WTC11 (cell line): ENCODE results near the gene ZBTB4. TPM values are rescaled to one million over a fixed set of nuclear protein-coding genes. Genes with fewer than 3 reads are reported as not detected.
A peak's percentile ranks its signal among the peaks of the same experiment; 100 is the strongest.

Source experiments
- ATAC-seq: fragments of 200-7000 bp; cut with Tn5 transposase; 2 replicates; pipeline ENCODE4 v1.10.0; 2021; ENCODE audit warnings: mild to moderate bottlenecking, moderate library complexity
- CTCF ChIA-PET: fragments of 300-600 bp; sonication (Branson Sonifier 250); formaldehyde crosslinking; loops from one replicate; lab custom pipeline; 2021; ENCODE audit warnings: antibody characterized with exemption; lab: Charles Lee
- POLR2A ChIA-PET: fragments of 350-600 bp; sonication (Branson Sonifier 250); formaldehyde crosslinking; loops from one replicate; lab custom pipeline; 2021; ENCODE audit warnings: antibody characterized with exemption; lab: Charles Lee
- DNase-seq: peaks from one replicate; pipeline ENCODE4 v3.0.0; 2021; ENCODE audit warnings: low spot score
- H3K27ac Mint-ChIP-seq: 2 replicates; pipeline ENCODE4 v1.8.0; 2021; ENCODE audit warnings: mixed read lengths
- H3K27me3 Mint-ChIP-seq: 2 replicates; pipeline ENCODE4 v1.8.0; 2021; ENCODE audit warnings: low read depth, mild to moderate bottlenecking, moderate library complexity, mixed read lengths
- H3K36me3 Mint-ChIP-seq: 2 replicates; pipeline ENCODE4 v1.8.0; 2021; ENCODE audit warnings: mixed read lengths
- H3K4me1 Mint-ChIP-seq: 2 replicates; pipeline ENCODE4 v1.8.0; 2022; ENCODE audit warnings: mixed read lengths
- H3K4me3 Mint-ChIP-seq: 2 replicates; pipeline ENCODE4 v1.8.0; 2021; ENCODE audit warnings: mild to moderate bottlenecking, moderate library complexity, mixed read lengths
- H3K9me3 Mint-ChIP-seq: 2 replicates; pipeline ENCODE4 v1.8.0; 2021; ENCODE audit warnings: mixed read lengths
- CBFB ChIP-seq: sonication (generic); formaldehyde crosslinking; IDR thresholded peaks from 2 replicates; pipeline ENCODE4 v1.8.1; 2022; ENCODE audit warnings: mild to moderate bottlenecking, low read depth, missing genetic modification reagents
- CREM ChIP-seq: sonication (generic); formaldehyde crosslinking; IDR thresholded peaks from 2 replicates; pipeline ENCODE4 v1.8.1; 2022; ENCODE audit warnings: mild to moderate bottlenecking, missing genetic modification reagents, moderate library complexity
- CTCF ChIP-seq: fragments of 200-600 bp; IDR thresholded peaks from 2 replicates; pipeline ENCODE4 v1.8.0; 2022; ENCODE audit warnings: antibody characterized with exemption
- HMGXB4 ChIP-seq: sonication (generic); formaldehyde crosslinking; IDR thresholded peaks from 2 replicates; pipeline ENCODE4 v1.8.1; 2023; ENCODE audit warnings: mild to moderate bottlenecking, moderate library complexity, missing genetic modification reagents
- IRF2 ChIP-seq: sonication (generic); formaldehyde crosslinking; IDR thresholded peaks from 2 replicates; pipeline ENCODE4 v1.8.0; 2022; ENCODE audit warnings: low read depth, missing genetic modification reagents, borderline replicate concordance
- JUN ChIP-seq: sonication (generic); formaldehyde crosslinking; IDR thresholded peaks from 2 replicates; pipeline ENCODE4 v1.8.0; 2023; ENCODE audit warnings: mild to moderate bottlenecking, missing genetic modification reagents
- NFATC4 ChIP-seq: fragments of 250-450 bp; sonication (Bioruptor Pico); IDR thresholded peaks from 2 replicates; pipeline ENCODE4 v1.9.0; 2021; ENCODE audit warnings: mild to moderate bottlenecking
- NFYB ChIP-seq: sonication (generic); formaldehyde crosslinking; conservative IDR thresholded peaks from 2 replicates; pipeline ENCODE4 v1.8.0; 2022; ENCODE audit warnings: low read depth, missing genetic modification reagents
- NR3C1 ChIP-seq: sonication (generic); formaldehyde crosslinking; conservative IDR thresholded peaks from 2 replicates; pipeline ENCODE4 v1.8.1; 2023; ENCODE audit warnings: low read depth, mild to moderate bottlenecking, missing genetic modification reagents
- PREB ChIP-seq: sonication (generic); formaldehyde crosslinking; IDR thresholded peaks from 2 replicates; pipeline ENCODE4 v1.8.1; 2022; ENCODE audit warnings: mild to moderate bottlenecking, missing genetic modification reagents, moderate library complexity, borderline replicate concordance
- RORB ChIP-seq: fragments of 250-450 bp; sonication (Bioruptor Pico); IDR thresholded peaks from 2 replicates; pipeline ENCODE4 v1.9.0; 2021; ENCODE audit warnings: mild to moderate bottlenecking
- ZNF317 ChIP-seq: sonication (generic); formaldehyde crosslinking; IDR thresholded peaks from 2 replicates; pipeline ENCODE4 v1.8.1; 2023; ENCODE audit warnings: low read depth, mild to moderate bottlenecking, moderate library complexity, missing genetic modification reagents, borderline replicate concordance
- ZNF416 ChIP-seq: fragments of 250-450 bp; sonication (Bioruptor Pico); IDR thresholded peaks from 2 replicates; pipeline ENCODE4 v1.9.0; 2021; ENCODE audit warnings: mild to moderate bottlenecking, inconsistent platforms
- ZNF671 ChIP-seq: fragments of 250-450 bp; sonication (Bioruptor Pico); IDR thresholded peaks from 2 replicates; pipeline ENCODE4 v1.8.0; 2021; ENCODE audit warnings: mild to moderate bottlenecking
- total RNA-seq: library from RNA; stranded (reverse); gene quantifications from 3 replicates; pipeline ENCODE4 v1.2.3, GENCODE V29; 2021
- TF ChIP-seq, protein P1 (sequence below): fragments of 250-450 bp; sonication (Bioruptor Pico); IDR thresholded peaks from 2 replicates; pipeline ENCODE4 v1.9.0; 2021; ENCODE audit warnings: mild to moderate bottlenecking

Gene ZBTB4
- total RNA-seq, 1 experiment from 2014 or later = 14.6 TPM

DNA sequence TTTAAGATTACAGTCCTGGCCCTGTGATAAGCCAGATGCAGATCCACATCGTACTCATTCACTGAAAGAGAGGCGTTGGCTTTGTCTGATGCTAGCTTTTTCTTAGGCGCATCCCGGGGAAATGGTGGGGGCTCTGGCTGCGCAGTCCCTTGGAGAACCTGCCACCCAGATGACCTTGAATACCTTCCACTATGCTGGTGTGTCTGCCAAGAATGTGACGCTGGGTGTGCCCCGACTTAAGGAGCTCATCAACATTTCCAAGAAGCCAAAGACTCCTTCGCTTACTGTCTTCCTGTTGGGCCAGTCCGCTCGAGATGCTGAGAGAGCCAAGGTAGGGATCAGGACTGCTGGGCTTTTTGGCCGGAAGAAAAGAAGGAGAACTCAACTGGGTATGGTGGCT lies 28.7 kb upstream of the ZBTB4 start:
- no peak for ATAC-seq
- no peak overlapping the region for H3K4me3 Mint-ChIP-seq
- no peaks in the 10 kb centered on the region for H3K9me3 Mint-ChIP-seq

DNA sequence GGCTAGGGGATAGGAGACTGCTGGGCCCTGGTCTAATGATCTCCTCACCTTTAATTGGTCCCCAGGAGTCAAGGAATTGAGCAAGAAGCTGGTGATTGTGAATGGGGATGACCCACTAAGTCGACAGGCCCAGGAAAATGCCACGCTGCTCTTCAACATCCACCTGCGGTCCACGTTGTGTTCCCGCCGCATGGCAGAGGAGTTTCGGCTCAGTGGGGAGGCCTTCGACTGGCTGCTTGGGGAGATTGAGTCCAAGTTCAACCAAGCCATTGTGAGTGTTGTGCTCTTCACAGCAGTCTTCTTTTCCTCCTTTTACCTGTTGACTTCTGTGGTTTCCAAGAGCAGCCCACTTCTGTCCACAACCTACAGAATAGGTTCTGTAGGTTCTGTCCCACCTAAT lies 24.1 kb upstream of the ZBTB4 start:
- POLR2A ChIA-PET = interaction anchor here (1.6 kb wide), 1 partner anchor 66 kb away, joined by 3 read pairs; no protein-coding TSS in a partner anchor
- no peaks in the 10 kb centered on the region for H3K27me3 Mint-ChIP-seq
- no peaks in the 10 kb centered on the region for H3K9me3 Mint-ChIP-seq
- no peaks in the 10 kb centered on the region for H3K4me1 Mint-ChIP-seq
- no peak overlapping the region for H3K4me3 Mint-ChIP-seq
- no peak overlapping the region for H3K27ac Mint-ChIP-seq
- CTCF ChIA-PET = interaction anchor here (1.5 to 2.2 kb wide), 5 partner anchors 14 to 147 kb away, joined by 4 to 13 read pairs (median 9); no protein-coding TSS in a partner anchor
- no peak for ATAC-seq
- TF ChIP-seq JUN (CRISPR knock-in tag) (no peak), PREB (no peak), CBFB (CRISPR knock-in tag) (no peak), NR3C1 (CRISPR knock-in tag) (no peak), ZNF671 (no peak), ZNF416 (CRISPR knock-in tag) (no peak), NFYB (CRISPR knock-in tag) (no peak), ZNF317 (no peak)
- TF ChIP-seq, all 79 proteins: peak for 0
- DNase-seq = no peak
- peaks cover 83% of the 10 kb centered on the region for H3K36me3 Mint-ChIP-seq

More for the DNA sequence above, 28.7 kb upstream of the ZBTB4 start:
- CTCF ChIA-PET = interaction anchor here (0.9 to 2.6 kb wide), 6 partner anchors 8 to 152 kb away, joined by 3 to 9 read pairs (median 4); no protein-coding TSS in a partner anchor
- Mint-ChIP-seq H3K4me1 (no peaks in the 10 kb centered on the region), H3K27me3 (no peaks in the 10 kb centered on the region), H3K27ac (0 out of 2 replicates have a peak overlapping the region, but pooled peaks have one; percentile 27), H3K36me3 (peaks cover 87% of the 10 kb centered on the region)
- POLR2A ChIA-PET = interaction anchor here (1.5 kb wide), 2 partner anchors 52 to 76 kb away, joined by 4 to 6 read pairs; partner anchors contain the start of gene MPDU1
- no peak for DNase-seq
- no peak for TF ChIP-seq ZNF671
- no peak for TF ChIP-seq CTCF
- TF ChIP-seq IRF2 = no peak
- TF ChIP-seq NFATC4 (CRISPR knock-in tag) = no peak
- TF ChIP-seq CREM (CRISPR knock-in tag) = no peak

DNA sequence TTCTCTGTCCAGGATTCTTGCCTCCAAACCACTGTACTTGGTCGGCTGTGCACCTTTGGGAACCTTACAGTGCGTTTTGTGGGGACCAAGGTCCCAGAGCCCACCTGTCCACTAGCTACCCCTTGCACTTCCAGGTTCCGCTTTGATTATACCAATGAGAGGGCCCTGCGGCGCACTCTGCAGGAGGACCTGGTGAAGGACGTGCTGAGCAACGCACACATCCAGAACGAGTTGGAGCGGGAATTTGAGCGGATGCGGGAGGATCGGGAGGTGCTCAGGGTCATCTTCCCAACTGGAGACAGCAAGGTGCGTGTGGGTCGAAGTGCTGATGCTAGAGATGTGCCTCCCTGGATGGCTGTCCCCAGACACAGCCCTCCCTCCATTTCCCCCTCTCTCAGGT lies 23.6 kb upstream of the ZBTB4 start:
- ChIA-PET CTCF (interaction anchor here (0.5 to 2.2 kb wide), 19 partner anchors 10 to 147 kb away, joined by 3 to 13 read pairs (median 4); partner anchors contain the start of gene PLSCR3), POLR2A (interaction anchor here (0.7 to 1.6 kb wide), 2 partner anchors 66 to 81 kb away, joined by 3 read pairs; partner anchors contain the start of gene MPDU1)
- ATAC-seq = peak; percentile 82
- H3K27me3 Mint-ChIP-seq = no peaks in the 10 kb centered on the region
- peak; percentile 66 for DNase-seq
- no peaks in the 10 kb centered on the region for H3K4me1 Mint-ChIP-seq
- peaks cover 82% of the 10 kb centered on the region for H3K36me3 Mint-ChIP-seq
- TF ChIP-seq, protein P1, sequence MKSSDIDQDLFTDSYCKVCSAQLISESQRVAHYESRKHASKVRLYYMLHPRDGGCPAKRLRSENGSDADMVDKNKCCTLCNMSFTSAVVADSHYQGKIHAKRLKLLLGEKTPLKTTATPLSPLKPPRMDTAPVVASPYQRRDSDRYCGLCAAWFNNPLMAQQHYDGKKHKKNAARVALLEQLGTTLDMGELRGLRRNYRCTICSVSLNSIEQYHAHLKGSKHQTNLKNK (CRISPR knock-in tag) = no peak
- TF ChIP-seq RORB (CRISPR knock-in tag) (no peak), PREB (no peak), HMGXB4 (no peak)
- TF ChIP-seq, all 79 proteins: peak for 0
- no peaks in the 10 kb centered on the region for H3K9me3 Mint-ChIP-seq
- H3K4me3 Mint-ChIP-seq = no peak overlapping the region
- H3K27ac Mint-ChIP-seq = no peak overlapping the region
